CD4-positive, alpha-beta T cell (primary cell): ENCODE data around the gene TRAF3. TPM values are rescaled to one million over a fixed set of nuclear protein-coding genes. Genes with fewer than 3 reads are reported as not detected.
"Not testable (repeated sequence)": the region's sequence is repeated elsewhere in the genome, so short reads cannot be mapped to it uniquely, and the experiment has no call there.

Experiments
- ATAC-seq: fragments of 200-7000 bp; cut with Tn5 transposase; one replicate; pipeline ENCODE4 v1.10.0; 2022; ENCODE audit warnings: mild to moderate bottlenecking; ENCODE audit not compliant: poor library complexity
- CTCF ChIA-PET: fragments of 350-600 bp; sonication (Branson Sonifier 250); formaldehyde crosslinking; loops from one replicate; lab custom pipeline; 2021; ENCODE audit warnings: antibody characterized with exemption, inconsistent platforms; lab: Charles Lee
- POLR2A ChIA-PET: fragments of 350-600 bp; sonication (Branson Sonifier 250); formaldehyde crosslinking; loops from one replicate; lab custom pipeline; 2021; ENCODE audit warnings: antibody characterized with exemption, inconsistent platforms; lab: Charles Lee
- DNase-seq, 14 experiments: peaks; one replicate each; pipeline ENCODE4 v3.0.0-alpha.2; 2013 to 2020; ENCODE audit warnings: mixed read lengths in 2 of 14
- H3K27ac ChIP-seq, 2 donors: one replicate each; pipeline versions ENCODE4 v1.5.1 to v1.7.0; 2013; ENCODE audit warnings: low read length in 2 of 2, low read depth in 1 of 2, mild to moderate bottlenecking in 1 of 2
- H3K27me3 ChIP-seq, 2 experiments: 1 replicate in 1 of 2; 2 replicates in 1 of 2; pipeline versions ENCODE4 v1.6.1 to v1.7.0; 2013; ENCODE audit warnings: low read length in 2 of 2, control low read depth in 1 of 2, mild to moderate bottlenecking in 1 of 2, moderate library complexity in 1 of 2; ENCODE audit not compliant: insufficient read depth in 2 of 2, control insufficient read depth in 1 of 2
- H3K36me3 ChIP-seq: one replicate; pipeline ENCODE4 v1.6.1; 2013; ENCODE audit warnings: low read length, control low read depth; ENCODE audit not compliant: insufficient read depth
- H3K4me1 ChIP-seq: one replicate; pipeline ENCODE4 v1.6.1; 2013; ENCODE audit warnings: low read length, control low read depth; ENCODE audit not compliant: insufficient read depth
- H3K4me3 ChIP-seq: one replicate; pipeline ENCODE4 v1.5.1; 2013; ENCODE audit warnings: mild to moderate bottlenecking, low read length, moderate library complexity
- H3K9me3 ChIP-seq, 2 experiments: 1 replicate in 1 of 2; 2 replicates in 1 of 2; pipeline versions ENCODE4 v1.6.1 to v1.7.0; 2013; ENCODE audit warnings: low read length in 2 of 2, mild to moderate bottlenecking in 2 of 2, control low read depth in 1 of 2, moderate library complexity in 1 of 2; ENCODE audit not compliant: control insufficient read depth in 1 of 2, insufficient read depth in 1 of 2
- H3K27ac Mint-ChIP-seq: one replicate; pipeline ENCODE4 v1.8.0; 2020; ENCODE audit warnings: mixed read lengths
- H3K27me3 Mint-ChIP-seq: one replicate; pipeline ENCODE4 v1.8.0; 2021; ENCODE audit warnings: mixed read lengths
- H3K36me3 Mint-ChIP-seq: one replicate; pipeline ENCODE4 v1.8.0; 2021; ENCODE audit warnings: low read depth, mixed read lengths
- H3K4me1 Mint-ChIP-seq: one replicate; pipeline ENCODE4 v1.8.0; 2021; ENCODE audit warnings: low read depth, mixed read lengths
- H3K4me3 Mint-ChIP-seq: one replicate; pipeline ENCODE4 v1.8.0; 2020; ENCODE audit warnings: mild to moderate bottlenecking, mixed read lengths
- H3K9me3 Mint-ChIP-seq: one replicate; pipeline ENCODE4 v1.8.0; 2020; ENCODE audit warnings: mixed read lengths
- CTCF ChIP-seq: fragments of 200-600 bp; IDR thresholded peaks from one replicate; pipeline ENCODE4 v1.8.0; 2022; ENCODE audit warnings: antibody characterized with exemption, mild to moderate bottlenecking
- intact Hi-C, 2 experiments: fragments of 100-400 bp; cut with DNase I in 1 of 2; cut with micrococcal nuclease in 1 of 2; formaldehyde crosslinking; loops; one replicate each; pipeline versions ENCODE4 v1.15.1 to v1.9.0; 2023 to 2025; cut with DNase I, micrococcal nuclease
- total RNA-seq, 174 experiments: library from RNA in 2 of 174; stranded (reverse) in 2 of 174; gene quantifications; one replicate each; pipeline ENCODE4 v1.2.3 and lab custom pipeline; 2021 to 2026

The TRAF3 gene
- total RNA-seq, 2 experiments from 2014 or later = 27.1 to 32.4 TPM

- ChIA-PET CTCF (interaction anchor here (1.4 kb wide), 1 partner anchor 48 kb away, joined by 3 read pairs; no protein-coding TSS in a partner anchor), POLR2A (interaction anchor here (1.0 kb wide), 1 partner anchor 28 kb away, joined by 3 read pairs; no protein-coding TSS in a partner anchor)
- Mint-ChIP-seq H3K27me3 (no peaks in the 10 kb centered on the region), H3K27ac (no peak overlapping the region), H3K4me1 (peaks cover 90% of the 10 kb centered on the region), H3K4me3 (peak overlapping the region; percentile 27), H3K36me3 (peaks cover 24% of the 10 kb centered on the region), H3K9me3 (no peaks in the 10 kb centered on the region)
- Histone ChIP-seq H3K9me3 (no peaks in the 10 kb centered on the region), H3K27ac (no peak overlapping the region), H3K4me3 (no peak overlapping the region), H3K27me3 (no peaks in the 10 kb centered on the region), H3K4me1 (peaks cover 64% of the 10 kb centered on the region), H3K36me3 (peaks cover 19% of the 10 kb centered on the region)
- ATAC-seq = no peak
- intact Hi-C loops = no loop called here
- DNase-seq = peak in 1 of 14 experiments; percentile 18
- no peak for TF ChIP-seq CTCF
Observed at GRCh38 chr14:102822311-102822863, 45.1 kb downstream of the TRAF3 start.

GRCh38 chr14:102822887-102823286, 45.6 kb downstream of the TRAF3 start:
- H3K9me3 Mint-ChIP-seq, H3K27me3 Mint-ChIP-seq, H3K27ac ChIP-seq, H3K27me3 ChIP-seq, intact Hi-C loops, H3K9me3 ChIP-seq, H3K4me3 ChIP-seq, H3K27ac Mint-ChIP-seq, DNase-seq, H3K4me3 Mint-ChIP-seq, ATAC-seq: not testable (repeated sequence)
- peaks cover 87% of the 10 kb centered on the region for H3K4me1 Mint-ChIP-seq
- Histone ChIP-seq H3K4me1 (peaks cover 65% of the 10 kb centered on the region), H3K36me3 (peaks cover 19% of the 10 kb centered on the region)
- ChIA-PET POLR2A (interaction anchor here (1.0 kb wide), 1 partner anchor 28 kb away, joined by 3 read pairs; no protein-coding TSS in a partner anchor), CTCF (interaction anchor here (1.4 kb wide), 1 partner anchor 48 kb away, joined by 3 read pairs; no protein-coding TSS in a partner anchor)
- H3K36me3 Mint-ChIP-seq = peaks cover 20% of the 10 kb centered on the region

- Mint-ChIP-seq H3K9me3 (no peaks in the 10 kb centered on the region), H3K36me3 (peaks cover 19% of the 10 kb centered on the region), H3K27me3 (no peaks in the 10 kb centered on the region), H3K4me3 (no peak overlapping the region), H3K4me1 (peaks cover 85% of the 10 kb centered on the region), H3K27ac (no peak overlapping the region)
- H3K27me3 ChIP-seq = no peaks in the 10 kb centered on the region
- ChIA-PET POLR2A (no interaction called here), CTCF (no interaction called here)
- no peak overlapping the region for H3K4me3 ChIP-seq
- no peak overlapping the region for H3K27ac ChIP-seq
- no peak for TF ChIP-seq CTCF
- peaks cover 64% of the 10 kb centered on the region for H3K4me1 ChIP-seq
- H3K9me3 ChIP-seq = no peaks in the 10 kb centered on the region
- intact Hi-C loops = no loop called here
- no peak for ATAC-seq
- no peak for DNase-seq
- H3K36me3 ChIP-seq = peaks cover 19% of the 10 kb centered on the region
Observed at GRCh38 chr14:102823546-102823945, 46.3 kb downstream of the TRAF3 start.

GRCh38 chr14:102824832-102825231, 47.6 kb downstream of the TRAF3 start:
- Mint-ChIP-seq H3K27me3 (no peaks in the 10 kb centered on the region), H3K4me3 (no peak overlapping the region), H3K36me3 (peaks cover 26% of the 10 kb centered on the region), H3K27ac (no peak overlapping the region), H3K4me1 (peaks cover 87% of the 10 kb centered on the region), H3K9me3 (no peaks in the 10 kb centered on the region)
- Histone ChIP-seq H3K4me1 (peaks cover 60% of the 10 kb centered on the region), H3K27ac (no peak overlapping the region), H3K9me3 (no peaks in the 10 kb centered on the region), H3K4me3 (no peak overlapping the region), H3K36me3 (peaks cover 19% of the 10 kb centered on the region), H3K27me3 (no peaks in the 10 kb centered on the region)
- no peak for TF ChIP-seq CTCF
- intact Hi-C loops = no loop called here
- DNase-seq (no peak), ATAC-seq (no peak)
- ChIA-PET POLR2A (no interaction called here), CTCF (no interaction called here)
